HepG2 (cell line): ENCODE results near the gene SLC12A5. TPM values are rescaled to one million over a fixed set of nuclear protein-coding genes. Genes with fewer than 3 reads are reported as not detected.
A peak's percentile ranks its signal among the peaks of the same experiment; 100 is the strongest.

Experiments used
- ATF1 ChIP-seq: IDR thresholded peaks from 2 replicates; pipeline ENCODE4 v1.6.1; 2016; ENCODE audit warnings: mild to moderate bottlenecking, control low read depth
- BRCA1 ChIP-seq: sonication (generic); formaldehyde crosslinking; IDR thresholded peaks from 2 replicates; pipeline ENCODE4 v1.4.0; 2020; ENCODE audit warnings: missing genetic modification reagents
- CENPBD1 ChIP-seq: sonication (generic); formaldehyde crosslinking; IDR thresholded peaks from 2 replicates; pipeline ENCODE4 v1.8.0; 2022; ENCODE audit warnings: missing genetic modification reagents, low read depth, mild to moderate bottlenecking, borderline replicate concordance
- CHD2 ChIP-seq: IDR thresholded peaks from 2 replicates; pipeline ENCODE4 v1.6.1; 2011; ENCODE audit warnings: low read depth, low read length, improper control_type of control experiment
- FOXP4 ChIP-seq: sonication (generic); formaldehyde crosslinking; IDR thresholded peaks from 2 replicates; pipeline ENCODE4 v1.4.0; 2020; ENCODE audit warnings: missing genetic modification reagents
- KIAA2018 ChIP-seq: sonication (generic); formaldehyde crosslinking; IDR thresholded peaks from 2 replicates; pipeline ENCODE4 v1.5.0; 2020; ENCODE audit warnings: mild to moderate bottlenecking, missing genetic modification reagents, borderline replicate concordance
- LBX2 ChIP-seq: sonication (generic); formaldehyde crosslinking; IDR thresholded peaks from 2 replicates; pipeline ENCODE4 v1.5.0; 2020; ENCODE audit warnings: missing genetic modification reagents, mild to moderate bottlenecking, borderline replicate concordance
- NKX3-1 ChIP-seq: sonication (generic); formaldehyde crosslinking; IDR thresholded peaks from 2 replicates; pipeline ENCODE4 v1.5.0; 2020; ENCODE audit warnings: missing genetic modification reagents
- POLR2G ChIP-seq: fragments of 200-400 bp; formaldehyde crosslinking; IDR thresholded peaks from 2 replicates; pipeline ENCODE4 v1.6.1; 2018; ENCODE audit warnings: mild to moderate bottlenecking, low read depth, low read length, moderate library complexity
- RAD21 ChIP-seq: fragments of 450-650 bp; formaldehyde crosslinking; IDR thresholded peaks from 2 replicates; pipeline ENCODE4 v1.5.0; 2020; ENCODE audit warnings: mild to moderate bottlenecking
- SETDB1 ChIP-seq: sonication (generic); formaldehyde crosslinking; IDR thresholded peaks from 2 replicates; pipeline ENCODE4 v1.5.1; 2020; ENCODE audit warnings: missing genetic modification reagents, mild to moderate bottlenecking, borderline replicate concordance
- SRF ChIP-seq: IDR thresholded peaks from 2 replicates; pipeline ENCODE4 v1.6.1; 2011; ENCODE audit warnings: mild to moderate bottlenecking, low read depth, low read length, moderate library complexity
- TEAD2 ChIP-seq: sonication (generic); formaldehyde crosslinking; IDR thresholded peaks from 2 replicates; pipeline ENCODE4 v1.9.0; 2021; ENCODE audit warnings: missing genetic modification reagents
- YEATS4 ChIP-seq: sonication (generic); formaldehyde crosslinking; IDR thresholded peaks from 2 replicates; pipeline ENCODE4 v1.4.0; 2020; ENCODE audit warnings: missing genetic modification reagents, borderline replicate concordance
- ZBTB20 ChIP-seq: sonication (generic); formaldehyde crosslinking; IDR thresholded peaks from 2 replicates; pipeline ENCODE4 v1.8.1; 2023; ENCODE audit warnings: missing genetic modification reagents, low read depth, mild to moderate bottlenecking, borderline replicate concordance
- ZBTB42 ChIP-seq: sonication (generic); formaldehyde crosslinking; IDR thresholded peaks from 2 replicates; pipeline ENCODE4 v1.5.0; 2020; ENCODE audit warnings: mild to moderate bottlenecking, missing genetic modification reagents
- ZFP62 ChIP-seq: sonication (generic); formaldehyde crosslinking; IDR thresholded peaks from 2 replicates; pipeline ENCODE4 v1.4.0; 2020; ENCODE audit warnings: missing genetic modification reagents
- ZNF282 ChIP-seq: fragments of 450-650 bp; IDR thresholded peaks from 2 replicates; pipeline ENCODE4 v1.6.1; 2018; ENCODE audit not compliant: partially characterized antibody
- ZNF777 ChIP-seq: sonication (generic); formaldehyde crosslinking; IDR thresholded peaks from 2 replicates; pipeline ENCODE4 v1.4.0; 2020; ENCODE audit warnings: missing genetic modification reagents
- ZNF850 ChIP-seq: sonication (generic); formaldehyde crosslinking; conservative IDR thresholded peaks from 2 replicates; pipeline ENCODE4 v1.9.0; 2021; ENCODE audit warnings: mild to moderate bottlenecking, missing genetic modification reagents
- polyA plus RNA-seq, 8 experiments: library from polyadenylated mRNA; depleted of rRNA in 3 of 8; stranded (reverse) in 7 of 8; unstranded in 1 of 8; fragments of >200 nt; fragmentation: Illumina TruSeq in 4 of 8; extraction: Trizol in 4 of 8; gene quantifications; 2 replicates each; pipeline versions ENCODE4 v1.2.1 to v1.2.3, GENCODE V29; 2011 to 2016; ENCODE audit warnings: low read depth in 4 of 8, missing spikeins in 1 of 8, mixed read lengths in 1 of 8; ENCODE audit not compliant: insufficient read depth in 1 of 8
- total RNA-seq, 5 experiments: library from RNA; depleted of rRNA; stranded (reverse); fragments of >200 nt; fragmentation: Illumina TruSeq; extraction: Trizol; gene quantifications; 2 replicates each; pipeline ENCODE4 v1.2.3, GENCODE V29; 2016; ENCODE audit warnings: low read depth in 1 of 5

Gene SLC12A5
- total and polyA plus RNA-seq, 2 of the 13 experiments (the other 11 are each of a cell fraction or from before 2014, with no cell fraction given), result 4.3 to 5.4 TPM

- TF ChIP-seq KIAA2018 (CRISPR knock-in tag), result no peak
- no peak for TF ChIP-seq ZBTB20 (CRISPR knock-in tag)
- no peak for TF ChIP-seq POLR2G
- no peak for TF ChIP-seq FOXP4 (CRISPR knock-in tag)
- TF ChIP-seq SRF, result no peak
- no peak for TF ChIP-seq LBX2
- TF ChIP-seq CHD2, result no peak
- no peak for TF ChIP-seq ZFP62 (CRISPR knock-in tag)
- TF ChIP-seq SETDB1 (CRISPR knock-in tag), result no peak
- no peak for TF ChIP-seq NKX3-1 (CRISPR knock-in tag)
- TF ChIP-seq ZBTB42 (CRISPR knock-in tag), result no peak
- TF ChIP-seq YEATS4 (CRISPR knock-in tag), result no peak
- TF ChIP-seq ATF1 (CRISPR knock-in tag), result no peak
- TF ChIP-seq TEAD2 (CRISPR knock-in tag), result no peak
- TF ChIP-seq CENPBD1 (CRISPR knock-in tag), result no peak
- no peak for TF ChIP-seq ZNF850 (CRISPR knock-in tag)
- no peak for TF ChIP-seq ZNF282
- no peak for TF ChIP-seq BRCA1 (CRISPR knock-in tag)
- peak; percentile 80 for TF ChIP-seq RAD21 (CRISPR knock-in tag)
- no peak for TF ChIP-seq ZNF777 (CRISPR knock-in tag)
Measured at GRCh38 chr20:46022411-46023147, 6.4 kb upstream of the SLC12A5 start (continued).
